CD4-positive, CD25-positive, alpha-beta regulatory T cell (primary cell): ENCODE measurements around the gene ZMIZ2. TPM values are rescaled to one million over a fixed set of nuclear protein-coding genes. Genes with fewer than 3 reads are reported as not detected.
A peak's percentile ranks its signal among the peaks of the same experiment; 100 is the strongest.

Experiments
- ATAC-seq, 2 donors: fragments of 150-1000 bp; cut with Tn5 transposase; one replicate each; pipeline ENCODE4 v1.10.0; 2021; ENCODE audit warnings: low read depth in 2 of 2, moderate number of reproducible peaks in 2 of 2, moderate library complexity in 1 of 2
- DNase-seq, 3 donors: peaks; one replicate each; pipeline versions ENCODE4 v3.0.0 to v3.0.0-alpha.2; 2012 to 2022; ENCODE audit warnings: mixed read lengths in 1 of 3
- H3K27ac ChIP-seq: one replicate; pipeline ENCODE4 v1.7.0; 2013; ENCODE audit warnings: mild to moderate bottlenecking, low read length; ENCODE audit not compliant: insufficient read depth, poor library complexity, severe bottlenecking
- H3K27me3 ChIP-seq: one replicate; pipeline ENCODE4 v1.7.0; 2013; ENCODE audit warnings: low read length; ENCODE audit not compliant: control insufficient read depth, insufficient read depth
- H3K36me3 ChIP-seq: one replicate; pipeline ENCODE4 v1.7.0; 2013; ENCODE audit warnings: mild to moderate bottlenecking, low read length, moderate library complexity; ENCODE audit not compliant: control insufficient read depth, insufficient read depth
- H3K4me1 ChIP-seq: 2 replicates; pipeline ENCODE4 v1.7.0; 2013; ENCODE audit warnings: mild to moderate bottlenecking, low read length; ENCODE audit not compliant: insufficient read depth, control insufficient read depth, poor library complexity, severe bottlenecking
- H3K4me3 ChIP-seq: one replicate; pipeline ENCODE4 v1.7.0; 2013; ENCODE audit warnings: low read depth, mild to moderate bottlenecking, low read length, moderate library complexity
- H3K9me3 ChIP-seq, 2 experiments: 1 replicate in 1 of 2; 2 replicates in 1 of 2; pipeline ENCODE4 v1.7.0; 2013; ENCODE audit warnings: low read length in 2 of 2, mild to moderate bottlenecking in 1 of 2, moderate library complexity in 1 of 2; ENCODE audit not compliant: control insufficient read depth in 2 of 2
- H3K27ac Mint-ChIP-seq, 3 donors: one replicate each; pipeline ENCODE4 v1.8.0; 2020 to 2022; ENCODE audit warnings: mild to moderate bottlenecking in 3 of 3, mixed read lengths in 3 of 3, moderate library complexity in 2 of 3
- H3K27me3 Mint-ChIP-seq: one replicate; pipeline ENCODE4 v1.8.0; 2022; ENCODE audit warnings: mild to moderate bottlenecking, mixed read lengths
- H3K36me3 Mint-ChIP-seq: one replicate; pipeline ENCODE4 v1.8.0; 2020; ENCODE audit warnings: mixed read lengths
- H3K4me1 Mint-ChIP-seq, 4 donors: one replicate each; pipeline ENCODE4 v1.8.0; 2020 to 2022; ENCODE audit warnings: mixed read lengths in 4 of 4, mild to moderate bottlenecking in 1 of 4
- H3K4me3 Mint-ChIP-seq, 4 donors: one replicate each; pipeline ENCODE4 v1.8.0; 2020 to 2022; ENCODE audit warnings: mild to moderate bottlenecking in 4 of 4, mixed read lengths in 4 of 4, moderate library complexity in 3 of 4
- H3K9me3 Mint-ChIP-seq, 7 donors: one replicate each; pipeline ENCODE4 v1.8.0; 2020 to 2022; ENCODE audit warnings: mixed read lengths in 7 of 7, mild to moderate bottlenecking in 3 of 7, moderate library complexity in 2 of 7
- polyA plus RNA-seq, 4 donors: library from polyadenylated mRNA; unstranded; fragments of 300-500 nt; fragmentation: Illumina TruSeq; gene quantifications; one replicate each; pipeline ENCODE4 v1.2.3, GENCODE V29; 2021
- total RNA-seq: library from RNA; stranded (reverse); gene quantifications from one replicate; pipeline ENCODE4 v1.2.3, GENCODE V29; 2022

ZMIZ2 gene
- total and polyA plus RNA-seq, 5 donors from 2014 or later = 2.9 to 110 (median 4.6) TPM

DNA sequence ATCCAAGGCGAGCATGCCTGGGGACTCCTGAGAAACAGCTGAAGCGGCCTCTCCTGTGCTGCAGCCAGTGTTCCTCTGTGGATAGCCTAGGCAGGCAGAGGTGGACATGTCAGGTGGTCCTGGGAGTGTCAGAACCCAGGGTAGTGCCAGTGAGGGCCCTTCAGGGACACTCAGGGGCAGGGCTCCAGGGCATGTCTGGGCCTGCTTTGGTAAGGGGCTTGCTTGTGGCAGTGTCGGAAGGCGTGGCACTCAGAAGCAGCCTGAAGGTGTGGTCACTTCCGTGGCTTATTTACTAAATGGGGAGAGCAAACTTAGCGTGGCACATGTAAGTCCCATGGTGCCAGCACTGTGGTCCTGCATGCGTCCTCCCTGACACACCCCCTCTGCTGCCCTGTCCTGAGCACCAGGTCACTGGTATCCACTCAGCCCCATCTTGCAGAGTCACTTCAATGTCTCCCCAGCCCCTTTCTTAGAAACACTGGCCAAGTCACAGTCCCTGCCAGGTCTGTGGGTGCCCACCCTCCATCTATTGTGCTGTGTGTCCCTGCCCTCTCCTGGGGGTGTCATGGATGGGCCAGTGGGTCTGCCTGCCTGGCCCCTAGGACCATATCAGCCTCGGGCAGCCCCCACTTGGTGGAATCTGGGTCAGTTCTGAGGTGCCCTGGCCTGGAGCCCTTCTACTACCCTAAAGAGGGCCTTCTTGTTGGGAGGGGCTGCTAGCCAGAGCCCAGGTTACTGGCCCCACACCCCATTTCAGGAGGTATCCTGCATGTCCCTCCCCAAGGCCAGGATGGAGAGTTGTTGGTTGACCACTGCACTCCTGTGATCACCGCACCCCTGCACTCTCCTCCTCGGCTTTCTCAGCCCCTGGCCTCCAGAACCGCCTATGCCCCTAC lies 6.4 kb downstream of the ZMIZ2 start:
- Mint-ChIP-seq H3K9me3 (no peaks in the 10 kb centered on the region), H3K36me3 (no peaks in the 10 kb centered on the region), H3K27me3 (no peaks in the 10 kb centered on the region), H3K27ac (peak overlapping the region; percentile 47 to 69 (median 60)), H3K4me1 (peaks cover 10 to 56% (median 31%) of the 10 kb centered on the region in 4 donors), H3K4me3 (peak overlapping the region in 2 of 4 donors; percentile 31 to 38)
- ATAC-seq = no peak
- H3K36me3 ChIP-seq = peaks cover 28% of the 10 kb centered on the region
- no peak overlapping the region for H3K27ac ChIP-seq
- no peak overlapping the region for H3K4me3 ChIP-seq
- H3K4me1 ChIP-seq = peaks cover 49% of the 10 kb centered on the region
- no peaks in the 10 kb centered on the region for H3K9me3 ChIP-seq
- no peaks in the 10 kb centered on the region for H3K27me3 ChIP-seq
- peak in 1 of 3 donors; percentile 20 for DNase-seq

DNA sequence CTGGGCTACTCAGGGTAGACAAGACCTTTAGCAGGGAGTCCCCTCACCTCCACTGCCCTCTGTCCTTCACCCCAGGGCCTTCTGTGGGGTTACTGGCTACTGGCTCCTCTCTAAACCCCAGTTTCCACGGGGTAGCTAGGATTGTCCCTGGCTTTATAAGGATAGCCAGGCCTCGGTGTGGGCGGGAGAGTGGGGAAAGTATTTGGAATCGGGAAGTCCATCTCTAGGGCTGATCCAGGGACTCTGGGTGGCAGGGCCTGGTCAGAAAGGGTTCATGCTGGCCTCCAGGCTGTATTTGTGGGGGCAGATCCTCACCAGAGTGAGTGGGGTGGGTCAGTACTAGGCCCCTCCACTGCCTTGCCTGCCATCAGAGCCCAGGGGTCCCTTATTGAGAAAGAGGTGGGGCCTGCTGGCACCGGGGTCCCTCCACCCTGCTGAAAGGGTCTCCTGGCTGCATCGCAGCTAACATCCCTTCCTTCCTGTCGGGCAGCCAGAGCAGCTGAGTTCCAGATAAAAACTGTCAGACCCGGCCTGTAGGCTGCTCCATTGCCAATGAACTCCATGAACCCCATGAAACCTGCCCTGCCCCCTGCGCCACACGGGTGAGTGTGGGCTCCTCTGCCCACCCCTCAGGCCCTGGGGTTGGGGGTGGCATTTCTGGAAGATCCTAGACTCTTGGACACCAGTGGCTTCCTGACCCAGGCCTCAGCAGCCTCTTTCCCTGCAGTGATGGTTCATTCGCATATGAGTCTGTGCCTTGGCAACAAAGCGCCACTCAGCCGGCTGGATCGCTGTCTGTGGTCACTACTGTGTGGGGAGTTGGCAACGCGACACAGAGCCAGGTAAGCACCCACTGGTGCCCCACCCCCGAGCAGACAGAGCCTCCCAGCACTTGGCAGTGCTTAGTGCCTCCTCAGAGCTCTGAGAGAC lies 7.3 kb downstream of the ZMIZ2 start:
- Mint-ChIP-seq H3K27ac (peak overlapping the region in 1 of 3 donors; percentile 79), H3K9me3 (no peaks in the 10 kb centered on the region), H3K4me1 (peaks cover 4 to 47% (median 23%) of the 10 kb centered on the region in 4 donors), H3K36me3 (peaks cover 5% of the 10 kb centered on the region), H3K4me3 (no peak overlapping the region), H3K27me3 (no peaks in the 10 kb centered on the region)
- Histone ChIP-seq H3K4me1 (peaks cover 40% of the 10 kb centered on the region), H3K9me3 (no peaks in the 10 kb centered on the region), H3K27ac (no peak overlapping the region), H3K4me3 (no peak overlapping the region), H3K36me3 (peaks cover 36% of the 10 kb centered on the region), H3K27me3 (no peaks in the 10 kb centered on the region)
- ATAC-seq (no peak), DNase-seq (no peak)

DNA sequence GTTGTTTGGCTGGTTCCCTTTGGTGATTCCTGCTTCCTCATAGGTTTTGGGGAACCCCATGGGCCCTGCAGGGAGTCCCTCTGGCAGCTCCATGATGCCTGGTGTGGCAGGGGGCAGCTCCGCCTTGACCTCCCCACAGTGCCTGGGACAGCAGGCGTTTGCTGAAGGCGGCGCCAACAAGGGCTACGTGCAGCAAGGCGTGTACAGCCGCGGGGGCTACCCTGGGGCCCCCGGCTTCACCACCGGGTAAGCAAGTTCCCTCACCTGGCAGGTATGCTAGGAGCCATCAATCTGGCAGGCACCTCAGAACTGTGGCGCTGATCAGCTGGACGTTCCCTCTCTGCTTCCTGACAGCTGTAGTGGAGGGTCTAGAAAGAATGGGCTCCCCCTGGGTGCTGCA lies 8.3 kb downstream of the ZMIZ2 start:
- no peaks in the 10 kb centered on the region for H3K9me3 Mint-ChIP-seq
- Histone ChIP-seq H3K4me1 (peaks cover 31% of the 10 kb centered on the region), H3K4me3 (no peak overlapping the region), H3K27ac (no peak overlapping the region), H3K9me3 (no peaks in the 10 kb centered on the region), H3K27me3 (no peaks in the 10 kb centered on the region), H3K36me3 (peaks cover 42% of the 10 kb centered on the region)
- no peaks in the 10 kb centered on the region for H3K27me3 Mint-ChIP-seq
- peaks cover 8% of the 10 kb centered on the region for H3K36me3 Mint-ChIP-seq
- ATAC-seq (no peak), DNase-seq (no peak)
- no peak overlapping the region for H3K4me3 Mint-ChIP-seq
- H3K27ac Mint-ChIP-seq = no peak overlapping the region
- H3K4me1 Mint-ChIP-seq = peaks cover 0 to 38% (median 17%) of the 10 kb centered on the region in 4 donors

DNA sequence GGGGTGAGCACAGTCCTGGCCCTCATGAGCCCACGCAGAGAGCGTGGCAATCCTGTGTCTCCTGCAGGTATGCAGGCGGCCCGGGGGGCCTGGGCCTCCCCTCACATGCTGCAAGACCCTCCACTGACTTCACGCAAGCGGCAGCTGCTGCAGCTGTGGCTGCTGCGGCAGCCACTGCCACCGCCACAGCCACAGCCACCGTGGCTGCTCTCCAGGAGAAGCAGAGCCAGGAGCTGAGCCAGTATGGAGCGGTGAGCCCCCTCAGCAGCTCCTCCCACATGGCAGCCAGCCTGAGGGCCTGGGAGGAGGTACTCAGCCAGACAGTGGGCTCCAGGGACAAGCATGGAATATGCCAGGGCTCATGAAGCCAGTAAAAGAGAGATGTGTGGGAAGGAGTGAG lies 8.7 kb downstream of the ZMIZ2 start:
- Histone ChIP-seq H3K9me3 (no peaks in the 10 kb centered on the region), H3K36me3 (peaks cover 44% of the 10 kb centered on the region), H3K27me3 (no peaks in the 10 kb centered on the region), H3K4me3 (no peak overlapping the region), H3K27ac (no peak overlapping the region), H3K4me1 (peaks cover 31% of the 10 kb centered on the region)
- peaks cover 0 to 34% (median 15%) of the 10 kb centered on the region in 4 donors for H3K4me1 Mint-ChIP-seq
- peaks cover 12% of the 10 kb centered on the region for H3K36me3 Mint-ChIP-seq
- H3K27me3 Mint-ChIP-seq = no peaks in the 10 kb centered on the region
- no peak overlapping the region for H3K4me3 Mint-ChIP-seq
- no peak for DNase-seq
- H3K27ac Mint-ChIP-seq = no peak overlapping the region
- no peak for ATAC-seq
- no peaks in the 10 kb centered on the region for H3K9me3 Mint-ChIP-seq

DNA sequence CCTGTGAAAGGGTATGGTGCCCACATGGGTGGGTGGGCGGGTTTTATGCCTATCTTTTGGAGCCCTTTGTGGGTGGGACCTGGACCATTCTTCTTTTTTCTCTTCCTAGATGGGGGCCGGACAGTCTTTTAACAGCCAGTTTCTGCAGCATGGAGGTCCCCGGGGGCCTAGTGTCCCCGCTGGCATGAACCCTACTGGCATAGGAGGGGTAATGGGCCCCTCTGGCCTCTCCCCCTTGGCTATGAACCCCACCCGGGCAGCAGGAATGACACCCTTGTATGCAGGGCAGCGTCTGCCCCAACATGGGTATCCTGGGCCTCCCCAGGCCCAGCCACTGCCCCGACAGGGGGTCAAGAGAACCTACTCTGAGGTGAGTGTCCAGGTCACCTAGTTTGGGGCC lies 9.1 kb downstream of the ZMIZ2 start:
- H3K27ac ChIP-seq = no peak overlapping the region
- H3K9me3 ChIP-seq = no peaks in the 10 kb centered on the region
- DNase-seq (no peak), ATAC-seq (no peak)
- no peak overlapping the region for H3K4me3 Mint-ChIP-seq
- no peak overlapping the region for H3K27ac Mint-ChIP-seq
- H3K36me3 Mint-ChIP-seq = peaks cover 13% of the 10 kb centered on the region
- no peaks in the 10 kb centered on the region for H3K27me3 ChIP-seq
- peaks cover 31% of the 10 kb centered on the region for H3K4me1 ChIP-seq
- H3K27me3 Mint-ChIP-seq = no peaks in the 10 kb centered on the region
- H3K4me3 ChIP-seq = no peak overlapping the region
- H3K9me3 Mint-ChIP-seq = no peaks in the 10 kb centered on the region
- H3K36me3 ChIP-seq = peaks cover 48% of the 10 kb centered on the region
- H3K4me1 Mint-ChIP-seq = peaks cover 0 to 29% (median 10%) of the 10 kb centered on the region in 4 donors

DNA sequence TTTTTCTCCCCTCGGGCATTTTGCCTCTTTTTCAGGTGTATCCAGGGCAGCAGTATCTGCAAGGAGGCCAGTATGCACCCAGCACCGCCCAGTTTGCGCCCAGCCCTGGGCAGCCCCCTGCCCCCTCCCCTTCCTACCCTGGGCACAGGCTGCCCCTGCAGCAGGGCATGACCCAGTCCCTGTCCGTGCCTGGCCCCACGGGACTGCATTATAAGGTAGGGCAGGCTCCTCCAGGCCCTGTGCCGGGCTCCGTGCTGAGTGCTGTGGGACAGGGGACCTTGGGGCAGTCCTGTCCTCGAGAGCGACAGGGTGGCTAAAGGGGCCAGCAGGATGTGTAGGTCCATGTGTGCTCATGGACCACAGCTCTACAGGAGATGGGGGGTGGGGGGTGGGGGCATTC lies 10.6 kb downstream of the ZMIZ2 start:
- Histone ChIP-seq H3K9me3 (no peaks in the 10 kb centered on the region), H3K4me3 (no peak overlapping the region), H3K36me3 (peaks cover 63% of the 10 kb centered on the region), H3K4me1 (peaks cover 21% of the 10 kb centered on the region), H3K27ac (no peak overlapping the region), H3K27me3 (no peaks in the 10 kb centered on the region)
- H3K27ac Mint-ChIP-seq = no peak overlapping the region
- H3K9me3 Mint-ChIP-seq = no peaks in the 10 kb centered on the region
- H3K36me3 Mint-ChIP-seq = peaks cover 22% of the 10 kb centered on the region
- DNase-seq (no peak), ATAC-seq (no peak)
- H3K4me3 Mint-ChIP-seq = no peak overlapping the region
- no peaks in the 10 kb centered on the region for H3K27me3 Mint-ChIP-seq
- peaks cover 0 to 16% (median 4%) of the 10 kb centered on the region in 4 donors for H3K4me1 Mint-ChIP-seq

DNA sequence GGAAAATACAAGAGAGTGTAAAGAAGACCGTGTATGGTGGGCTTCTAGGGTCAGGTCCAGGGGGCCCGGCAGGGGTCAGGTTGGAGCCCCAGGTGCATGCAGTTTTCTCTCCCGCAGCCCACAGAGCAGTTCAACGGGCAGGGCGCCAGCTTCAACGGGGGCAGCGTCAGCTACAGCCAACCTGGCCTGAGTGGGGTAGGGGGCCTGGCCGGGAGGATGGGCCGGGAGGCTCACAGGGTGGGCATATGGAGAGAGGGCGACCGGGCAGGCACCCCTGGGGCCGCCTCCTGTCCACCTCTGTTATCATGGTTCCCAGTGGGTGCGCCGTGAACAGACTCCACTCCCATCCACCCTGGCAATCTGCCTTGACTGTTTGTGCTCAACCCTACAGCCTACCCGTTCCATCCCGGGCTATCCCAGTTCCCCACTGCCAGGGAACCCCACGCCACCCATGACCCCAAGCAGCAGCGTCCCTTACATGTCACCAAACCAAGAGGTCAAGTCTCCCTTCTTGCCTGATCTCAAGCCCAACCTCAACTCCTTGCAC lies 11.5 kb downstream of the ZMIZ2 start:
- peaks cover 72% of the 10 kb centered on the region for H3K36me3 ChIP-seq
- Mint-ChIP-seq H3K36me3 (peaks cover 24% of the 10 kb centered on the region), H3K4me3 (peak overlapping the region in 1 of 4 donors; percentile 63), H3K27me3 (no peaks in the 10 kb centered on the region), H3K27ac (no peak overlapping the region), H3K4me1 (peaks cover 0 to 7% (median under 1%) of the 10 kb centered on the region in 4 donors), H3K9me3 (no peaks in the 10 kb centered on the region)
- no peak overlapping the region for H3K4me3 ChIP-seq
- no peaks in the 10 kb centered on the region for H3K27me3 ChIP-seq
- no peak for ATAC-seq
- no peaks in the 10 kb centered on the region for H3K9me3 ChIP-seq
- H3K4me1 ChIP-seq = peaks cover 13% of the 10 kb centered on the region
- no peak for DNase-seq
- H3K27ac ChIP-seq = no peak overlapping the region
